Stimulated activated CD8-positive, alpha-beta memory T cell treated with anti-CD3 and anti-CD28 coated beads, Interleukin-15, amount 100 ng/mL, for 24 hours (primary cell): ENCODE measurements around the gene ZBTB5.

Experiments used
- DNase-seq: peaks from one replicate; pipeline ENCODE4 v3.0.0-alpha.2; 2020; ENCODE audit warnings: low read depth

The ZBTB5 gene

DNA sequence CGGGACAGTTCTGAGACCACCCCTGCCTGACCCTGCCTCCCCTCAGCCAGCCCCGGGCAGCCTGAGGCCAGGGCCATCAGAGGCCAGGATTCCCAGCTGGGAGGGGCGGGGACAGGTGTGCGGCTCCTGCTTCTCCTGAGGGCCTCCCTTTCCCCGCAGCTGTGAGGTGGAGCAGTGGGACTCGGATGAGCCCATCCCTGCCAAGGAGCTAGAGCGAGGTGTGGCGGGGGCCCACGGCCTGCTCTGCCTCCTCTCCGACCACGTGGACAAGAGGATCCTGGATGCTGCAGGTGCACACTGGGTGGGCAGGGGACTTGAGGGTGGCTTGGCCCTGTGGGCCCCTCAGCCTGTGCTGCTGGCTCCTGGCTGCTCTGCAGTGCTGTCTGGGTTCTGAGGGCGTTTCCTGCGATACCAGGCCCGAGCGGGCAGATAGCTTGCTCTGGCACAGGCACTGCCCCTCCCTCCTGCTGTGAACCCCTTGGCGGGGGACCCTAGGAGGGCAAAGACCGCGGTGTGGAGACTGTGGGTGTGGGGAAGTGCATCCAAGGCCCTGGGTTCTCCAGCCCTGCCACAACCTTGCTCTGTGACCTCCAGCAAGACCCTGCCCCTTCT is 40.5 kb downstream of the ZBTB5 start:
- no peak for DNase-seq

DNA sequence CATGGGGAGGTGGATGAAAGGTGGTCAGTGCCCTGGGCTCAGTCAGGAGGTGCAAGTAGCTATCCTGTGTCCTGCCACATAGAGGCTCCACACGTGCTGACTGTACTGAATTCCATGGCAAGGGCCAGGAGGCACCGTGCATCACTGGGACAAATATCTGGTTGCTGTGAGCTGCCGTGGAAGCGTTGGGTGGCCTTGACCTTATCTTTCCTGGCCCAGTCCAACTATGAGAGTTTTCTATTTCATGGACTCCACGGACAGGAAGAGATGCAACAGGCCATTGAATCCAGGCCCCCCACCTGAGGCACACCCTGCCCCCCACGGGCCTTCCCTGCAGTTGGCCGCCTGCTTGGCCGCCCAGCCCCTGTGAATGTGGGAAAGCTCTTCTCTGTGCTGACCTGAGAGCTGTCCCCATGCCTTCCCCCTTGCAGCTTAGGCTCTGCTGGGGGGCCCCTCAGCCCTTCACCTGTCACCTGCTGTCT is 41.0 kb downstream of the ZBTB5 start:
- no peak for DNase-seq

DNA sequence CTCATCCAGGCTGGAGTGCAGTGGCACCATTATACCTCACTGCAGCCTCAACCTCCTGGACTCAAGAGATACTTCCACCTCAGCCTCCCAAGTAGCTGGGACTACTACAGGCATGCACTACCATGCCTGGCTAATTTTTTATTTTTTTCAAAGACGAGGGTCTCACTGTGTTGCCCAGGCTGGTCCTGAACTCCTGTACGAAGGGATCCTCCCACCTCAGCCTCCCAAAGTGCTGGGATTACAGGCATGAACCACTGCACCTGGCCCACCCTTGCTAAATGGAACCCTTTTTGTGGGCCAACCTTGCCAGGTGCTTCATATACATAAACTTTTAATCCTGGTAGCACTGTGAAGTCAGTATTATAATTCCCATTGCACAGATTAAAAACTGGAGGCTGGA is 41.7 kb downstream of the ZBTB5 start:
- no peak for DNase-seq

DNA sequence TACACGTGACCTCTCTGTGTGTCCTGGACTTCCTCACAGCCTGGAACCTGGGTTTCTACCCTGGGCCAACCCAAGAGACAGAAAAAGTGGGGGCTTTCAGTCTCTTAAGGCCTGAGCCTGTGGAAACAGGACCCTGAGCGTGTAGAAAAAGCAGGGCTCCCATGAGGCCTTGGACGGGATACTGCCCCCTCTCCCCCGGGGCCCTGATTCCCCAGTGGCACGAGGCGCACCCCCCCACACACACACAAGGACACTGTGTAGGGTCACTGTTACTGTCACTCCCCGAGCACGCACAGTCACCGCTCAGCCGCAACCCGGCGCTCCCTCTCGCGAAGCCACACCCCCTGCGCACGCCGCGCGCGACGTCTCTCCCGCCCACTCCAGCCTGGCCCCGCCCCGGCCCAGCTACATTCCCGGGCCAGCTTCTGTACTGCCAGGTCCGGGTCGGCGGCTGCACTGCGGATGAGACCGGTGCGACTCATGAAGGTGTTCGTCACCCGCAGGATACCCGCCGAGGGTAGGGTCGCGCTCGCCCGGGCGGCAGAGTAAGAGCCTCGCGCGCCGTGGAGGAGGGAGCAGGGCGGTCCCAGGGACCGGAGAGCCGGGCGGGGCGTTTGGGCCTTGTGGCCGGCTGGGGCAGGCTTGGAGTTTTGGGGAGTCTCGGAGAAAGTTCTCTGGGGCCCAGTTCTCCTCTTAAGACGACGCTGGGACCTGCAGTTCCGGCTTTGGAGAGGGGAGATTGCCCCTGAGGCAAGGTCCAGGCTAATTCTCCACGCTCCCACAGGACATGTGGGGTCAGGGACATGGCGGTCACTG is 42.8 kb downstream of the ZBTB5 start, which contains the start of gene GRHPR:
Gene GRHPR, plus strand, starts transcription at position 408 of the 816 bp plus-strand sequence. Its CDS starts 55 bp downstream, at position 463.
- peak; percentile 80 for DNase-seq

DNA sequence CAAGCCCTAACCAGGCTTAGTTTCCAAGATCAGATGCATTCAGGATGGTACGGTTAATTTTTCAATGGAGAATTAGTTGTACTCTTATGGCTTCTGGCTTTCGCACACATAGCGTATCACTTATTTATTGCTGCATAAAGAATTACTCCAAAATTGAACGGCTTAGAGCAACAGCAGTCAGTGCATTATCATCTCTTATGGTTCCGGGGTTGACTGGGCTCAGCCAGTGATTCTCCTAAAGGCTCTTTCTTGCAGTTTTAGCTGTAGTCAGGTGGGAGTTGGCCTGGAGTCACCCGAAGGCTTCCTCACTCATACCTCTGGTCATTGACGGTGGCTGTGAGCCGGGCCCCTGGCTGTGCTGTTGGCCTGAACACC is 43.3 kb downstream of the ZBTB5 start:
- no peak for DNase-seq

DNA sequence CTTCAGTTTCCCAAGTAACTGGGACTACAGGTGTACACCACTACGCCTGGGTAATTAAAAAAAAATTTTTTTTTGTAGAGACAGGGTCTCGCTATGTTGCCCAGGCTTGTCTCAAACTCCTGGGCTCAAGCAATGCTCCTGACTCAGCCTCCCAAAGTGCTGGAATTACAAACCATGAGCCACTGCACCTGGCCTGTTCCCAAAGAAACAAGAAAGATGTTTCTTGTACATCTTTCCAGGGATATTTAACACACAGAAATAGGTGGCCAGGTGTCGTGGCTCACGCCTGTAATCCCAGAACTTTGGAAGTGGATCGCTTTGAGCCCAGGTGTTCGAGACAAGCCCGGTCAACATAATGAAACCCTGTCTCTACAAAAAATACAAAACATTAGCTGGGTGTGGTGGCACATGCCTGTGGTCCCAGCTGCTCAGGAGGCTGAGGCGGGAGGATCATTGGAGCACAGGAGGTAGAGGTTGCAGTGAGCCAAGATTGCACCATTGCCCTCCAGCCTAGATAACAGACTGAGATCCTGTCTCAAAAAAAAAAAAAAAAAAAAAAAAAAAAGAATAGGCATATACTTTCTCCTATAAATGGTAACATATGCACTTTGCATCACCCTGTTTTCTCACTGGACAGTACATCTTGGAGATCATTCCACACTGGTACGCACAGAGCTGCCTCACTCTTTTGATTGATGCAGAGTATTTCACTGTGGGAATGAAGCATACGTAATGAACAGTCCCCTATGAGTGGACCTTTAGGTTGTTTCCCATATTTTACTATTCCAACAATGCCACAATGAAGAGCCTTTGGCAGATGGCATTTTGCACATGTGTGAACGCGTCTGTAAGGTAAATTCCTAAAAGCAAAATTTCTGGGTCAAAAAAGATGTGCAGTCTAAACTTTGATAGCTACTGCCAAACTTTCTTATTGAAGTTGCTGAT is 44.7 kb downstream of the ZBTB5 start:
- no peak for DNase-seq

DNA sequence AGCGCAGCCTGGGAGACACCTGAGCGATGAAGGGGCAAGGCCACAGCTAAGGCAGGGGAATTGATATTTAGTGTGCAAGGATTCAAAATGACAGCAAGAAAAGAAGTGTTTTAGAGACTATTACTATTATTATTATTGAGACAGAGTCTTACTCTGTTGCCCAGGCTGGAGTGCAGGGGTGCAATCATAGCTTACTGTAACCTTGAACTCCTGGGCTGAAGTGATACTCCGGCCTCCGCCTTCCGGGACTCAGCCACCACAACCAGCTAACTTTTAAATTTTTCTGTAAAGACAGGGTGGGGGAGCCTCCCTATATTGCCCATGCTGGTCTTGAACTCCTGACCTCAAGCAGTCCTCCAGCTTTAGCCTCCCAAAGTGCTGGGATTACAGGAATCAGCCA is 46.0 kb downstream of the ZBTB5 start:
- no peak for DNase-seq

DNA sequence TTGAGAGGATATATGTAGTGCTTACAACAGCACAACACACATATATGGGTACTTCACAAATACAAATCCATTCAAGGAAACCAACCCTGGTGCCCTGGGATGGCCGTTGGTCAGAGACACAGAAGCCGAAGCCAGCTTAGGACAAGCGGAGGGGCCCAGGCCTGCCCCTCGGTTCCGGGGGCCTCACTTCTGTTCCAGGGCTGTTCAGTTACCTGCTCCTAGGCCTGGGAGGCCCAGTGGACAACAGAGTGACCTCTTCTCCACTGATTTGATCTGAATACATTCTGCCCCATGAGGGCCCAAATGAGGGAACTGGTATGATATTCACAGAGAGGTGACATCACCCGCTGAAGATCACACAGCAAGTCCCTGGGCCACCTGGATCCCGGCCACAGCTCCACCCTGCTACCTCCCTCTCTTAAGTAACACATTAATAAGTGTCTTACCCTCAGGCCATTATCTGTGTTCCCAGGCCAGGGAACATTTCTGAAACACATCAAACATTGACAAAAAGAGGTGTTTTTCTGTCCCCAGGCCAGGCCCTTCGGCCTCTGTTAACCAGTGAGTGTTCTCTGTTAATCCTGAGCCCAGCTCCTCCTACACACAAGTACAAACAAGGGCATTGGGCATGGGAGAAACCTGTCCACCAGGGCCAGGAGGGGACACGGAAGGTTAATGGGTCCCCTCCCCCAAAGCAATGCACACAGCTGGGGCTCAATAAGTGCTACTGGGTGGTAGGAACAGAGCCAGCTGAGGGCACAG is 47.2 kb downstream of the ZBTB5 start:
- DNase-seq = no peak

DNA sequence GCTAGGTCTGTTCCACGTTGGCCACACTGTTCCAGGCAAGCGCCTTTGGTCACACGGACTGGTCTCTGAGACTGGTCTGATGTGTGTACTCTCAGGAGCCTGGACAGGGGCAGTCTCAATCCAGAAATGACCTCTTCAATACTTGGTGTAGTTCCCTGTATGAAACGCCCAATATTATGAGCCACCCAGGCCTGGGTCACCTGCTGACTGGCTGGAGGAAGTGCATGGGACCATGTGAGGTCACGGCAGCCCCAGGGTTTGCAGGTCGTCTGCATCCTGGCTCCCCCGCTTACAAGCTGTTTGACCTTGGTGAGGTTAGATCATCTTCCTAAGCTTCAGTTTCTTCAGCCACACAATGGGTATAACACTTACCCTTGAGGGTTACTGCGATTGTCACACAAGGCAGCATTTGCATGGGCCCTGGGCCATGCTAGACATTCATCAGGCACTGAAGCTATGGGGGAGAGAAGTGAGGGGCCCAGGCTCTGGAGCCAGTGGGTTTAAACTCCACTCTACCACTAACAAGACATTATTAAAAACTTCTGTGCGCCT is 47.9 kb downstream of the ZBTB5 start:
- no peak for DNase-seq

DNA sequence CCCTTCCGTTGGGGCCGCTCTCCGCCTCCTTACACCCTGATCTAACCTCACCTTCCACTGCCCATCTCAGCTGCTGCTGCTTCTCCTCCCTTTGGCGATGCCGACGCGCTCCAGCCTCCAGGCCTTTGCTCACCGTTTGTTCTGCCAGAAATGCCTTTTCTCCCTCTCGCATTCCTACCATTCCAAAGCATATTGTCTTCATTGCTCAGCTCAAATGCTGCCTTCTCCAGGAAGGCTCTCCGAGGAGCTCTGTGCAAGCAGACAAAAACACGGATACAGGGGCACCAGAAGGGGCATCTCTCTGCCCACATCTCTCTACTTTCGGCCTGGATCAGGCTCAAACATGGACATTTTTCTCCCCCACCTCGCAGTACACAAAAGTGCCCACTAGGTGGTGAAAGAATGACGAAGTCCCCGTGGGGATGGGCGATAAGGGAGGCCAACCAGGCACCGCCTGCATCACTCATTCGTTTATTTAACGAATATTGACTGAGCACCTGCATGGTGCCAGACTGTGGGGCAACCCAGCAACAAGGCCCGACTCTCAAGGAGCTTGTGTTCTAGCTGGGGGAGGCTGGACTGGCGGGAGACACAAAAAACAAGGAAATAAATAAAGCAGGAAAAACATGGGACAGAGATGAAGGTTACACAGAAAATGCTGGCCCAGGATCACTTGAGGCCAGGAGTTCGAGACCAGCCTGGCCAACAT is 50.1 kb downstream of the ZBTB5 start:
- peak; percentile 35 for DNase-seq

DNA sequence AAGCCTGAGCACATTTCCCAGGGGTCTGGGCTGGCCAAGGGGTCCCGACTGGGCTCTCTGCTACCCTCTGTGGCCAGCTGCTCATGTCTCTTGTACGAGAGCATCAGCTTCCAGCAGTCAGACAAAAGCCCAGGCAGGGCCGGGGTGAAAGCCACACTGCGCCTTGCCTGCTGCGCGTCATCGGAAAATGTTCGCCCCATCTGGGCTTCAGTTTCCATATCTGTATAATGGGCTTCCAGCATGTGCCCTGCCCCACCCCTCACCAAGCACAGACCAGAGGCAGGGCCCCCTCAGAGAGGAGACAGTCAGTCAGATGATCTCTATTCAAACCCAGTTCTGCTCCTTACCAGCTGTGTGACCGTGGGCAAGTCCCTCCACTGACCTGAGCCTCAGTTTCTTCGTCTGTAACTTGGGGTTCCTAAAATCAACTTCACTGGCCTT is 50.7 kb downstream of the ZBTB5 start:
- DNase-seq = no peak

DNA sequence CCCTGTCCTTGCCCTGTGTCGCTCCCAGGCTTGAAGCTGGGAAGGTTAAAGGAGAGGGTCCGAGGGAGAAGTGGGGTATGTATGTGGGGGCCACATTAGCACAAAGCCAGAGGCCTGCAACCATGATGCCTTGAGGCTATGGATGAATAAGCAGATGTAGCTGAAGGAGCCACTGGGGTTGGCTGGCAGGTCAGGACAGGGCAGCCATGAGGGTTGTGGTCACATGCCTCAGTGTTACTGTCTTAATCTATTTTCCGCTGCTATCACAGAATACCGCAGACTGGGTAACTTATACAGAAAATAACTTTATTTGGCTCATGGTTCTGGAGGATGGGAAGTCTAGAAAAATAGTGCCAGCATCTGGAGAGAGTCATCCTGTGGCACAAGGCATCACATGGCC is 51.9 kb downstream of the ZBTB5 start:
- no peak for DNase-seq

DNA sequence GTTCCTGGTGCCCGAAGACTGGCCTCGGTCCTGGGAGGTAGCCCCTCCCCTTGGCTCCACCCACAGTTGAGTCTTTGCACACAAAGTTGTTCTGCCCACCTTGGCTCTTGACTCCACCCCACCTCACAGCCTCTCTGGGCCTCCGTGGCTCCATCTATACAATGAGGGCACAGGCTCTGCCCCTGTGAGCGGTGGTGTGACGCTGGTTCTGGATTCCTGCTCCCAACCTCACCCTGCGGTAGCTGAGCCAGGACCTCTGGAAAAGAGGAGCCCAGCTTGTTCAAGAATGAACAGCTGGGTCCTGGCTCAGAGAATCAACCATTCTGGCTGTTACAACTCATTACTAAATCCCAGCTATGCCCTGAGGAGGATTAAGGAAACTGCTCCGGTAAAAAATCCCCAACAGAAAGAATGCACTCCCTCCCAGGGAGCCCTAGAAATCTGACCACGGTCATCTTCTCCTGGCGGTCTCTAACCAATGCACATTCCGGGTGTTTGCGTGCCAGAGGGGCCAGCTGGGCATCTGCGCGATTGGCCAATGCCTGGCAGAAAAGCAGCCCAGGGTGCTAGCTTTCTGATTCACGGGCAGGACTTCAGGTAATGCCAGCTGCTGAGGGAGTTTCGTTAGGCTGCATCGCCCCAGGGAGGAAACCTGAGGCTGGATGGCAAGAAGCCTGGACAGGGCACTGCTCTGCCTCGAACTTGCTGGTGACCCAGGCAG is 52.7 kb downstream of the ZBTB5 start:
- no peak for DNase-seq

DNA sequence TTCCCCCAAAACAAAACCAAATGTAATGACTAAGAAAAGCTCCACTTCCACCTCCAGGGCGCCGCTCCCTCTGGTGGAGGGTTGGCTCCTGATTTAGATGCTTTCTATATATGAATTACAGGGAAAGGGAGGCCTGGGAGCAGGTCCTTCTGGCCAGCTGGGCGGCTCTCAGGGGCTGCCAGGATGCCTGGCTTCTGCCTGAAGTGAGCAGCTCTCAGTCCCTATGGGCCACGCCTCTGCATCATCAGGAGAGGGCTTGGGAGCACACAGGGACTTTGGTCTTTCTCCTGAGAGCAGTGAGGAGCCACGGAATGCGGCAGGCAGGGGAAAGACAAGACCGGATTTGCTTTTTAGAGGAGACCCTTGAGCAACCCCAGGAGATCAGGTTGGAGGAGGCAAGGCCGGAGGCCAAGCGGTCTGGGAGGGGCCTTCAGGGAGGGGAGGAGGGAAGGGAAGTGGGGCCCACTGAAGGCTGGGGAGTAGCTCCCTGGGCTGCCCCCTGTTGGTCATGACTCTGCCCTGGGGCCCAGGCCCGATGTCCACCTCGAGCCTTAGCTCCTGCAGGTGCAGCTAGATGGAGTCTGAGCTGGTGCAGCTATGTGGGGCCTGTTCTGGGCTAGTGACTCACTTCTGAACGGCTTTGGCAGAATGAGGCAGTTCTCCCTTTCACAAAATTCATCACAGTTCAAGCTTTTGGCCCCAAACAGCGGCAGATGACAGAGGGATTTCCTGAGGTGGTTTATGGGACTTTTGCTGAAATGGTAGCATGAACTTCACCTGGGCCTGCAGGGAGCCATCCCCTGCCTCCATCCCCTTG is 54.1 kb downstream of the ZBTB5 start:
- DNase-seq = no peak

DNA sequence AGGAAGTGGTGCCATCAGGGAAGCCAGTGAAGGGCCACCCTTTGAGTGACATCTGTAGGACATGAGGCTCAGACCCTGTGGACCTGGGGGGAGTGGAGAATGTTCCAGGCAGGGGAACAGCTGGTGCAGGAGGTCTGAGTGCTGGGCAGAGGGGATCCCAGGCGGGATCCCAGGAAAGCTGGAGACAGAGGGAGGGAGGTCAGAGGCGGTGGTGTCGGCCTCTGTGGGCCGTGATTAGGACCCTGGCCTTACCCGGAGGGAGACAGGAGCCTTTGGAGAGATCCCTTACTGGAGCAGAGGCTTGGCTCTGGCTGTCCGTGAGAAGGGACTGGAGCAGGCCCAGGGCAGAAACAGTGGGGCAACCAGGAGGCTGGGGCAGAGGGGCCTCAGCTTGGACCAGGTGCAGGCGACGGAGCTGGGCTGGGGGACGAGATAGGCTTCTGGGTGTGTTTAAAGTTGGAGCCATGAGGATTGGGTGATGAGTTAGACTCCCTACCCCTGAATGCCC is 54.8 kb downstream of the ZBTB5 start:
- DNase-seq = no peak

DNA sequence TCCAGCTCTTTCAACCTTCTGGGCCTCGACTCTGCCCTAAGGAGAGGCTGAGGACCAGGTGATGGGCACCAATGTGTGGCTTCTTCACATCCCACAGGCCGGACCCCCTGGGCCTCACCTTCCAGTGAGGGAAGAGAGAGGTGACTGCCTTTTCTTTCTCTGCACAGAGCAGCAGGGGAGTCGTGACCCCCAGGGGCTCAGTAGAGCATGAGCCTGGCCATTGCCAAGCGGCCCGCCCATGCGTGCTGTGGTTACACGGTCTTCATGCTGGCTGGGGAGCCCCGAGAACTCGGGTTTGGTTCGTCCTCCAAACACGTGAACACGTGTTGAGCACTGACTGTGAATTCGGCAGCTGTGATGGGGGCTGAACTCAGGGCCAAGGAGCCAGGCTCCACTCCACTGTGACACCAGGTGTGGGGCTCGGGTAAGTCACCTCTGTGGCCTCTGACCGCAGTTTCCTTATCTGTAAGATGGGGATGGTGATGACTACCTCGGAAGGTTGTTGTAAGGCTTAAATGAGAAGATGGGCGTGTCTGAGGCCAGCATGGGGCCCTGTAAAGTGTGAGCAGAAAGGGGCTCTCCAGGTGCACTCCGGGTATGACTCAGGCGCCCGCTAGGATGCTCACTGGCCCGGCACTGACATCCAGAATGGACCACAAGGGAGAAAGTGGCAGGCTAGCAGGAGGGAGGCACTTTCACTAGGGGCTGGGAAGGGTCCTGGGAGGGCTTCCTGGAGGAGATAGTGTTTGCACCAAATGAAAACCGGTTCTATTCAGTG is 56.1 kb downstream of the ZBTB5 start:
- DNase-seq = peak; percentile 21

DNA sequence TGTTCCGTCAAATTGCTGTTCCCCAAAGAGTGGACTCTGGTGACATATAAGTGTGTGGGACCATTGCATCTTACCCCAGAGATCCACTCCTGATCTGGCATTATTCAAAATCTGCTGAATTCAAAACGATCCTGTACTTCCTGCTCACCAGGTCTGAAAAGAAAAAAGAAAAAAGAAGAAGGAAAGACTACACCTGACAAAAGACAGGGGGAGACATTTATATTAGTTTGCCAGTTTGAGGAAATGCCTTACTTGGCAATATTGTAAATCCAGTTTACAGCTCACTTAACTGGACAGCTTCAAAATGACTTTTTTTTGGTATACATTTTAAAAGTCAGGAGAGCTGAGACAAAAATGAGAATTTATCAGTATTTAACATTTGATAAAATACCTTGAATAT is 57.8 kb downstream of the ZBTB5 start:
- no peak for DNase-seq
